ENCODE data around the gene BOK. TPM values are rescaled to one million over a fixed set of nuclear protein-coding genes. Genes with fewer than 3 reads are reported as not detected.

Gene BOK
- total and polyA plus RNA-seq, 2 experiments from 2014 or later: 32.2 to 45.8 TPM

DNA sequence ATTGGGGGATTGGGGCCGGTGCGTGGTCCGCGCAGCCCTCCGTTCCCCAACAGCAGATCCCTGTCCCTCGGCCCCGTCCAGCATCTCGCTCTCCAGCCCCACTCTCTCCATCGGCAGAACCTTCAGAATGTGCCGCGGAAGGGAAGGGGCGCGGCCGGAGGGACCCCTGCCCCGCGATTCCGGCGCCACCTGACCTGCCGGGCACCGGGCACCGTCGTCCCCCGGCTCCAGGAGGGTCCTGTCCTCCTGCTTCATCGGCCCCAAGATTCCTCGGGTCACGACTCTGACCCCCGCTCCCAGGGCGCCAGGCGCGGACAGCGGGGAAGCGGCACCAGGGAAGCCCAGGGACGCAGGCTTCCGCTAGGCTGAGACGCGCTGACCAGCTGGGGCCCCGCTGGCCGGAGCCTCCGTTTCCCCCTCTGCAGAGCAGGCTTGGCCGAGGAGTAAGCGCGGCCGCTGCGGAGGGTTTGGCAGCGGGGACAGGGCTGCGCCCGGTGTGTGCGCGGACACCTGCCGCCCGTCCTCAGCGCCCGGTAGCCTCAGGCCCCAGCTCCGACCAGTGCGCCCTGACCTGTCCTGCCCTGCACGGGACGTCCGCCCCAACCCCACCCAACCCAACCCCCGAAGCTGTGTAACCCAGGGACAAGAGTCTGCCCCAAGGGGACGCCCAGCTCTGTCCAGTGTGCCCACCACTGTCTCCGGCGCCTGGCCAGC lies 16.8 kb upstream of the BOK start:
- Histone ChIP-seq H3K4me1 (ENCODE audit: low read depth) (no peaks in the 10 kb centered on the region), H3K27me3 (peaks cover 44% of the 10 kb centered on the region), H3K27ac (no peak overlapping the region), H3K36me3 (no peaks in the 10 kb centered on the region), H3K4me3 (peak overlapping the region; percentile 15), H3K9me3 (ENCODE audit: low read depth) (no peaks in the 10 kb centered on the region)
- TF ChIP-seq, protein P1, sequence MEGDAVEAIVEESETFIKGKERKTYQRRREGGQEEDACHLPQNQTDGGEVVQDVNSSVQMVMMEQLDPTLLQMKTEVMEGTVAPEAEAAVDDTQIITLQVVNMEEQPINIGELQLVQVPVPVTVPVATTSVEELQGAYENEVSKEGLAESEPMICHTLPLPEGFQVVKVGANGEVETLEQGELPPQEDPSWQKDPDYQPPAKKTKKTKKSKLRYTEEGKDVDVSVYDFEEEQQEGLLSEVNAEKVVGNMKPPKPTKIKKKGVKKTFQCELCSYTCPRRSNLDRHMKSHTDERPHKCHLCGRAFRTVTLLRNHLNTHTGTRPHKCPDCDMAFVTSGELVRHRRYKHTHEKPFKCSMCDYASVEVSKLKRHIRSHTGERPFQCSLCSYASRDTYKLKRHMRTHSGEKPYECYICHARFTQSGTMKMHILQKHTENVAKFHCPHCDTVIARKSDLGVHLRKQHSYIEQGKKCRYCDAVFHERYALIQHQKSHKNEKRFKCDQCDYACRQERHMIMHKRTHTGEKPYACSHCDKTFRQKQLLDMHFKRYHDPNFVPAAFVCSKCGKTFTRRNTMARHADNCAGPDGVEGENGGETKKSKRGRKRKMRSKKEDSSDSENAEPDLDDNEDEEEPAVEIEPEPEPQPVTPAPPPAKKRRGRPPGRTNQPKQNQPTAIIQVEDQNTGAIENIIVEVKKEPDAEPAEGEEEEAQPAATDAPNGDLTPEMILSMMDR (IDR thresholded peaks at IDR 0.05; ENCODE audit: low read depth, low read length): no peak
- peak in 1 of 2 donors; percentile 9 for DNase-seq (ENCODE audit: low read depth in 1 of 2, low spot score in 1 of 2)

DNA sequence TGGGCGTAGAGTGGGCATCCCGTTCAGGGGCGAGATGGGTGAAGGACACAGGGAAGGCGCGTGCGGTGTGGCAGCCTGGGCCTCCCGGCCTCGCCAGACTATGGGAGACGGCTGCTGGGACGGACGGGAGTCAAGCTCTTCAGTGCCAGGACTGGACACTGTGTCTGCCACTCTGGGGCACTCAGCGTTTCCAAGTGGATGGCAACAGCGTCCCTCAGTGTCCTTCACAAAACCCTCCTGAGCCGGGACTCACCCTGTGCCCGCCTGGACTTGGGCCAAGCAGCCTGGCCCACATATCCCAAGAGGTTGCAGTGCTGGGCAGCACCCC lies 16.3 kb upstream of the BOK start:
- TF ChIP-seq, protein P1 (IDR thresholded peaks at IDR 0.05; ENCODE audit: low read depth, low read length): no peak
- Histone ChIP-seq H3K9me3 (ENCODE audit: low read depth) (no peaks in the 10 kb centered on the region), H3K27ac (no peak overlapping the region), H3K4me3 (no peak overlapping the region), H3K27me3 (peaks cover 44% of the 10 kb centered on the region), H3K36me3 (no peaks in the 10 kb centered on the region), H3K4me1 (ENCODE audit: low read depth) (no peaks in the 10 kb centered on the region)
- DNase-seq (ENCODE audit: low read depth in 1 of 2, low spot score in 1 of 2): no peak

DNA sequence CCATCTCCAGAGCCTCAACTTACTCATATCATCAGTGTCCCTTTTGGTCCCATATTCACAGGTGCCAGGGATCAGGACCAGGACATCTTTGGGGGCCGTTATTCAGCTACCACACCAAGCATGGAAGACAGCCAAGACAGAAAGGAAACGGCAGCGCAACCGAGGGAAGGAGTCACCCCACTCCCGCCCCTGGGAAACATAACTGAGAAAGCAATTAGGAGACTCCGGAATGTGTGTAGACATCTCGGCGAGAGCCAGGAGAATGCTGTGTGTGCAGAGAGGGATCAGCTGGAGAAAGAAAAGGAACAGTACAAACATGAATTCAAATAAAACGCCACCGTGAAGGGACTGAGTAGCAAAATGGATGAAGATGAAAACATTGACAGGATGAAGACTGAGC lies 13.4 kb upstream of the BOK start:
- TF ChIP-seq, protein P1 (IDR thresholded peaks at IDR 0.05; ENCODE audit: low read depth, low read length): no peak
- Histone ChIP-seq H3K4me3 (no peak overlapping the region), H3K4me1 (ENCODE audit: low read depth) (no peaks in the 10 kb centered on the region), H3K27me3 (peaks cover 34% of the 10 kb centered on the region), H3K27ac (no peak overlapping the region), H3K36me3 (no peaks in the 10 kb centered on the region), H3K9me3 (ENCODE audit: low read depth) (no peaks in the 10 kb centered on the region)
- DNase-seq (ENCODE audit: low read depth in 1 of 2, low spot score in 1 of 2): peak in 1 of 2 donors; percentile 77

DNA sequence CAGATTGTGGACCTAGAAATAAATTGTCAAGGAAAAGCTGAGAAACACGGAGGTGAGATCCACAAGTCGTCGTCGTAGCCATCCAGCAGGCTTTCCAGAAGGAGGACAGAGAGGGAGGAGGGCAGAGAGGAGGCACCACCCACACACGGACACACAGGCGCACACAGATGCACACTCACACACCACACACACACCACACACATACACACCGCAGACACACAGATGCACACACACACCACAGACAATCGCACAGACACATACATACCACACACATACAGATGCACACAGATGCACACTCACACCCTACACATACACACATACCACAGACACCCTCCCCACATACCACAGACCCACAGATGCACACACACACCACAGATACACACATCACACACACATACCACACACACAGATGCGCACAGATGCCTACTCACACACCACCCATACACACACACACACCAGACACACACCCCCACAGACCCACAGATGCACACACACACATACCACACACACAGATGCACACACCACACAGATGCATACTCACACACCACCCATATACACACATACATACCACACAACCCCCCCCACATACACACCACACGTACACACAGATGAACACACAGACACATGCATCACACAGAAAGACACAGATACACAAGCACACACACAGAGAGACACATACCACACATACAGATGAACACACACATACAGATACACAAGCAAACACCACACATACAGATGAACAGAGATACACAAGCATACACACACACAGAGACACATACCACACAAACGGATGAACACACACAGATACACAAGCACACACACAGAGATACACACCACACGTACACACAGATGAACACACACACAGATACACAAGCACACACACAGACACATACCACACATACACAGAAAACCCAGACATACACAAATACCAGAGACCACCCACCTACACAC lies 12.7 kb upstream of the BOK start:
- TF ChIP-seq, protein P1 (IDR thresholded peaks at IDR 0.05; ENCODE audit: low read depth, low read length): no peak
- Histone ChIP-seq H3K36me3 (no peaks in the 10 kb centered on the region), H3K4me1 (ENCODE audit: low read depth) (no peaks in the 10 kb centered on the region), H3K4me3 (no peak overlapping the region), H3K9me3 (ENCODE audit: low read depth) (no peaks in the 10 kb centered on the region), H3K27me3 (peaks cover 27% of the 10 kb centered on the region), H3K27ac (no peak overlapping the region)
- peak in 1 of 2 donors; percentile 27 for DNase-seq (ENCODE audit: low read depth in 1 of 2, low spot score in 1 of 2)

DNA sequence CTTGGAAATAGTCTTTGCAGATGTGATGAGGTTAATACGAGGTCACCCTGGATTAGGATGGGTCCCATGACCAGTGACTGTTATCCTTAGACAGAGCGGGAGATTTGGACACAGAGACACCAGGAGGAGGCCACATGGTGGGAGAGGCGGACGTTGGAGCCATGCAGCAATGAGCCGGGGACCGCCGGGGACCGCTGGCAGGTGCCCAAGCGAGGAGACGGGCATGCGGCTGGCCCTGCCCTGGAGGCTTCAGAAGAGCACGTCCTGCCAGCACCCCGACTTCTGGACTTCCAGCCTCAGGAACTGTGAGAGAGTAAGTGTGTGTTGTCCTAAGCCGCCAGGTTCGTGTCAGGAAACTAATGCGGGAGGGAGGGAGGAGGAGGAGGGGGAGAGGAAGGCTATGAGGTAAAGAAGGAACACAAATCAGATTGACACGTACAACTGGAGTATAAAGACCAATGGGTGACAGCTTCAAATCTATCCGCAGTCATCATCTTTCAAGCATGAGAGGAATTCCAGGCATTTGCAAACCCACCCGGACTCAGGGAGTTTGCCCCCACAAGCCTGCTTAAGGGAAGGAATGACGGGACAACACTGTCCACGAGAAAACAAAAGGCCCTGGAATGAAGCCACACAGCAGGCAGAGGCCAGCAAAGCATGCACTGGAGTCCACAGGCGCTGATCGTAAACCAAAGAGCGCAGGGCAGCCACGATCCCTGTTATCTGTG lies 11.6 kb upstream of the BOK start:
- DNase-seq (ENCODE audit: low read depth in 1 of 2, low spot score in 1 of 2): peak; percentile 7 to 94
- H3K9me3 ChIP-seq (ENCODE audit: low read depth): no peaks in the 10 kb centered on the region
- H3K4me1 ChIP-seq (ENCODE audit: low read depth): no peaks in the 10 kb centered on the region
- TF ChIP-seq, protein P1 (IDR thresholded peaks at IDR 0.05; ENCODE audit: low read depth, low read length): no peak
- no peak overlapping the region for H3K27ac ChIP-seq
- H3K4me3 ChIP-seq: no peak overlapping the region
- peaks cover 16% of the 10 kb centered on the region for H3K27me3 ChIP-seq
- H3K36me3 ChIP-seq: no peaks in the 10 kb centered on the region

Measured in cardiac muscle cell (in vitro differentiated cells and primary cell).